T-helper 17 cell (primary cell): Measurements from ENCODE around the gene PRR23B. TPM values are rescaled to one million over a fixed set of nuclear protein-coding genes. Genes with fewer than 3 reads are reported as not detected.
"Not testable (repeated sequence)": the region's sequence is repeated elsewhere in the genome, so short reads cannot be mapped to it uniquely, and the experiment has no call there.

Experiments used
- ATAC-seq: fragments of 150-1000 bp; cut with Tn5 transposase; 2 replicates; pipeline ENCODE4 v1.10.0; 2021; ENCODE audit warnings: mild to moderate bottlenecking, moderate library complexity
- DNase-seq, 3 donors: peaks; one replicate each; pipeline versions ENCODE4 v3.0.0 to v3.0.0-alpha.2; 2020 to 2021
- H3K9me3 ChIP-seq: one replicate; pipeline ENCODE4 v1.7.0; 2013; ENCODE audit warnings: low read length, mild to moderate bottlenecking; ENCODE audit not compliant: control insufficient read depth, poor library complexity, severe bottlenecking
- H3K27ac Mint-ChIP-seq: one replicate; pipeline ENCODE4 v1.8.0; 2022; ENCODE audit warnings: mild to moderate bottlenecking, moderate library complexity, mixed read lengths
- H3K27me3 Mint-ChIP-seq: one replicate; pipeline ENCODE4 v1.8.0; 2022; ENCODE audit warnings: mixed read lengths
- H3K36me3 Mint-ChIP-seq: one replicate; pipeline ENCODE4 v1.8.0; 2022; ENCODE audit warnings: low read depth, mixed read lengths
- H3K4me1 Mint-ChIP-seq: one replicate; pipeline ENCODE4 v1.8.0; 2022; ENCODE audit warnings: mild to moderate bottlenecking, mixed read lengths
- H3K4me3 Mint-ChIP-seq: one replicate; pipeline ENCODE4 v1.8.0; 2022; ENCODE audit warnings: mild to moderate bottlenecking, moderate library complexity, mixed read lengths
- total RNA-seq, 4 donors: library from RNA in 2 of 4; stranded (reverse) in 2 of 4; gene quantifications; one replicate each; pipeline ENCODE4 v1.2.3 and lab custom pipeline; 2022 to 2026

PRR23B gene
- total RNA-seq = not detected
- 0 to 0.12 reads per million in 2 donors for total RNA-seq (lab: John Stamatoyannopoulos, UW)

- H3K27me3 Mint-ChIP-seq = no peaks in the 10 kb centered on the region
- DNase-seq = no peak
- no peaks in the 10 kb centered on the region for H3K9me3 ChIP-seq
- no peak within 1 kb of the TSS for H3K27ac Mint-ChIP-seq
- ATAC-seq = no peak
- no peaks in the 10 kb centered on the region for H3K36me3 Mint-ChIP-seq
- no peak within 1 kb of the TSS for H3K4me3 Mint-ChIP-seq
- no peaks in the 10 kb centered on the region for H3K4me1 Mint-ChIP-seq
These were observed at the start of gene PRR23B for GRCh38 chr3:139020868-139021234. TSS of gene PRR23B (minus strand) at chr3:139020926. CDS start at chr3:139020661, 265 bp downstream.

- ATAC-seq (no peak), DNase-seq (no peak)
- Mint-ChIP-seq H3K27ac (no peak overlapping the region), H3K36me3 (no peaks in the 10 kb centered on the region), H3K4me1 (no peaks in the 10 kb centered on the region), H3K4me3 (no peak overlapping the region), H3K27me3 (peaks cover 6% of the 10 kb centered on the region)
- H3K9me3 ChIP-seq = no peaks in the 10 kb centered on the region
These were observed 42.2 kb upstream of the PRR23B start for GRCh38 chr3:139062918-139063317.

GRCh38 chr3:139052802-139053600 lies 32.3 kb upstream of the PRR23B start:
- peaks cover 3% of the 10 kb centered on the region for H3K9me3 ChIP-seq
- Mint-ChIP-seq H3K36me3 (no peaks in the 10 kb centered on the region), H3K4me3 (no peak overlapping the region), H3K27ac (no peak overlapping the region), H3K27me3 (no peaks in the 10 kb centered on the region), H3K4me1 (no peaks in the 10 kb centered on the region)
- DNase-seq (no peak), ATAC-seq (no peak)

GRCh38 chr3:139044366-139045210 lies 23.9 kb upstream of the PRR23B start, which contains the start of gene PRR23C:
TSS of gene PRR23C (minus strand) at chr3:139044892. CDS start at chr3:139044620, 272 bp downstream.
- Mint-ChIP-seq H3K36me3 (no peaks in the 10 kb centered on the region), H3K4me1 (no peaks in the 10 kb centered on the region), H3K4me3 (no peak within 1 kb of the TSS), H3K27me3 (peaks cover 7% of the 10 kb centered on the region), H3K27ac (no peak within 1 kb of the TSS)
- DNase-seq (no peak), ATAC-seq (no peak)
- no peaks in the 10 kb centered on the region for H3K9me3 ChIP-seq

- Mint-ChIP-seq H3K4me3 (no peak overlapping the region), H3K4me1 (no peaks in the 10 kb centered on the region), H3K36me3 (no peaks in the 10 kb centered on the region), H3K27me3 (peaks cover 12% of the 10 kb centered on the region), H3K27ac (no peak overlapping the region)
- DNase-seq = no peak
- no peak for ATAC-seq
- no peaks in the 10 kb centered on the region for H3K9me3 ChIP-seq
These were observed 23.0 kb upstream of the PRR23B start for GRCh38 chr3:139043554-139044365.

- DNase-seq = no peak
- H3K27ac Mint-ChIP-seq = no peak overlapping the region
- no peaks in the 10 kb centered on the region for H3K36me3 Mint-ChIP-seq
These were observed 16.8 kb upstream of the PRR23B start for GRCh38 chr3:139037478-139037877.

GRCh38 chr3:139032326-139033002 lies 11.7 kb upstream of the PRR23B start:
- ATAC-seq (no peak), DNase-seq (no peak)
- H3K27ac Mint-ChIP-seq = no peak overlapping the region
- H3K4me3 Mint-ChIP-seq = no peak overlapping the region
- no peaks in the 10 kb centered on the region for H3K36me3 Mint-ChIP-seq
- no peaks in the 10 kb centered on the region for H3K9me3 ChIP-seq
- H3K27me3 Mint-ChIP-seq = peaks cover 12% of the 10 kb centered on the region
- H3K4me1 Mint-ChIP-seq = no peaks in the 10 kb centered on the region

More at GRCh38 chr3:139037478-139037877, 16.8 kb upstream of the PRR23B start:
- no peaks in the 10 kb centered on the region for H3K9me3 ChIP-seq
- no peak overlapping the region for H3K4me3 Mint-ChIP-seq
- ATAC-seq = no peak
- no peaks in the 10 kb centered on the region for H3K4me1 Mint-ChIP-seq
- peaks cover 24% of the 10 kb centered on the region for H3K27me3 Mint-ChIP-seq

- not testable (repeated sequence) for H3K9me3 ChIP-seq, ATAC-seq, H3K36me3 Mint-ChIP-seq, H3K4me1 Mint-ChIP-seq, H3K27ac Mint-ChIP-seq, H3K4me3 Mint-ChIP-seq, DNase-seq
- H3K27me3 Mint-ChIP-seq = peaks cover 10% of the 10 kb centered on the region
These were observed 9.8 kb upstream of the PRR23B start for GRCh38 chr3:139030576-139030975.

- Mint-ChIP-seq H3K27ac (no peak overlapping the region), H3K4me3 (no peak overlapping the region), H3K4me1 (no peaks in the 10 kb centered on the region), H3K27me3 (no peaks in the 10 kb centered on the region), H3K36me3 (no peaks in the 10 kb centered on the region)
- no peaks in the 10 kb centered on the region for H3K9me3 ChIP-seq
- ATAC-seq (no peak), DNase-seq (no peak)
These were observed 4.2 kb upstream of the PRR23B start for GRCh38 chr3:139024968-139025367.

- Mint-ChIP-seq H3K4me3 (no peak overlapping the region), H3K4me1 (no peaks in the 10 kb centered on the region), H3K27me3 (no peaks in the 10 kb centered on the region), H3K36me3 (no peaks in the 10 kb centered on the region), H3K27ac (no peak overlapping the region)
- H3K9me3 ChIP-seq = no peaks in the 10 kb centered on the region
- no peak for DNase-seq
- no peak for ATAC-seq
These were observed 474 bp downstream of the PRR23B start for GRCh38 chr3:139020036-139020867.

GRCh38 chr3:139016430-139017048 lies 4.2 kb downstream of the PRR23B start:
- no peaks in the 10 kb centered on the region for H3K4me1 Mint-ChIP-seq
- H3K27ac Mint-ChIP-seq = no peak overlapping the region
- DNase-seq (no peak), ATAC-seq (no peak)
- no peak overlapping the region for H3K4me3 Mint-ChIP-seq
- no peaks in the 10 kb centered on the region for H3K27me3 Mint-ChIP-seq
- H3K36me3 Mint-ChIP-seq = no peaks in the 10 kb centered on the region
- no peaks in the 10 kb centered on the region for H3K9me3 ChIP-seq
